Head of caudate nucleus (tissue), 42 donors: ENCODE data around the gene AEBP1.
A peak's percentile ranks its signal among the peaks of the same experiment; 100 is the strongest.

Experiments
- DNase-seq, 42 donors: peaks; one replicate each; pipeline versions ENCODE4 v3.0.0 to v3.0.0-alpha.2; 2020 to 2021; ENCODE audit warnings: mixed read lengths in 7 of 42
- intact Hi-C: fragments of 100-400 bp; cut with DNase I; formaldehyde crosslinking; loops from one replicate; pipeline ENCODE4 v1.15.0; 2022

Gene AEBP1

DNA sequence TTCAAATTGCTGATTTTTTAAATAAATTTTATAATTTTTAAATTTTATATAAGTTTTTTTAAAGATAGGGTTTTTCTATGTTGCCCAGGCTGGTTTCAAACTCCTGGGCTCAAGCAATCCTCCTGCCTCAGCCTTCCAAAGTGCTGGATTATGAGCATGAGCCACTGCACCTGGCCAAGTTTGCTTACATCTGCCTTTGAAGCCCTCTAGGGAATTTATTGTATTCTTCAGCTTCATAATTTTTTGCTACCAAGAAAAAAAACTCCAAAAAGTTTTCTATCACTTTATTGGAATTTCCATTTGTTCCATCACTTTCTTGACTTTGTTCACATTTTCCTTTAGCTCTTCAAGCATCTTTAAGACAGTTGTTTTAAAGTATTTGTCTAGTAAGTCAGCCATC is 23.0 kb downstream of the AEBP1 start:
- no peak for DNase-seq
- intact Hi-C loops, result loop anchor here (10.0 kb wide), 1 partner anchor 82 kb away; the partner anchor contains the start of gene DBNL

DNA sequence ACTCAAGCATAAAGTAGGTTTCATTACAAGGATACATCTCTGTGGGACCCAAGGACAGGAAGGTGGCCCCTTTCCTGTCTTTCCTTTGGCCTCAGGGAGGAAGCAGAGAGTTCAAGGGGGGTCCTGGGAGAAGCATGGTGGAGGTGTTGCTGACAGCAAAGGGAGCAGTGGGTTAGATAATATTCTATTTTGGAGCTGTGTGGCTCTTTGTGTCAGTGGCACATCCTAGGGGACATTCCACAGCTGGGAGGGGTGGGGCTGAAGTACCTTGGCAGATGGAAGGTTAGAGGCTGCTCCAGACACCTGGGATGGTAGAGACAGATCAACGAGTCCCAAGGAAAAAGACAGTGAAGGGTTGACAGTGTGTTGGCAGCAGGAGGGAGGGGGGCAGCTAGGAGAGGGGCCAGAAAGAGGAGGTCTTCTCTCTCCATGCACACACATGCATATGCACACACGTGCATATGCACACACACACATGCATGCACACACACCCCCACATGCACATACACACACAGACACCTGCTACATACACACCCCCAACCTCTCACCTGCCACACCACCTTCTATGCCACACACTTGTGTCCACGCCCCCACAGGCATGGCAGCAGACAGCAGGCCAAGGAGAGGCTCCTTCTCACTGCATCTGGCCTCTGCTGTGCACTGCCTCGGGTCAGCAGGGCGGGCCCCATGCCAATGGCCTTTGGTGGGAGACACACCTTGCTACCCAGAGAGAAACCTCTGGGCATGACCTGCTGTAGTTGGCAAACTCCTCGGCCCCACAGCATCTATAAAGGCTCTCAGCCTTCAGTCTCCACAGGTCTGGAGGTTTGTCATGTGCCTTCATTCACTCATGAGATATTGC is 24.8 kb downstream of the AEBP1 start:
- intact Hi-C loops, result loop anchor here (10.0 kb wide), 1 partner anchor 84 kb away; the partner anchor contains the start of gene DBNL
- no peak for DNase-seq

DNA sequence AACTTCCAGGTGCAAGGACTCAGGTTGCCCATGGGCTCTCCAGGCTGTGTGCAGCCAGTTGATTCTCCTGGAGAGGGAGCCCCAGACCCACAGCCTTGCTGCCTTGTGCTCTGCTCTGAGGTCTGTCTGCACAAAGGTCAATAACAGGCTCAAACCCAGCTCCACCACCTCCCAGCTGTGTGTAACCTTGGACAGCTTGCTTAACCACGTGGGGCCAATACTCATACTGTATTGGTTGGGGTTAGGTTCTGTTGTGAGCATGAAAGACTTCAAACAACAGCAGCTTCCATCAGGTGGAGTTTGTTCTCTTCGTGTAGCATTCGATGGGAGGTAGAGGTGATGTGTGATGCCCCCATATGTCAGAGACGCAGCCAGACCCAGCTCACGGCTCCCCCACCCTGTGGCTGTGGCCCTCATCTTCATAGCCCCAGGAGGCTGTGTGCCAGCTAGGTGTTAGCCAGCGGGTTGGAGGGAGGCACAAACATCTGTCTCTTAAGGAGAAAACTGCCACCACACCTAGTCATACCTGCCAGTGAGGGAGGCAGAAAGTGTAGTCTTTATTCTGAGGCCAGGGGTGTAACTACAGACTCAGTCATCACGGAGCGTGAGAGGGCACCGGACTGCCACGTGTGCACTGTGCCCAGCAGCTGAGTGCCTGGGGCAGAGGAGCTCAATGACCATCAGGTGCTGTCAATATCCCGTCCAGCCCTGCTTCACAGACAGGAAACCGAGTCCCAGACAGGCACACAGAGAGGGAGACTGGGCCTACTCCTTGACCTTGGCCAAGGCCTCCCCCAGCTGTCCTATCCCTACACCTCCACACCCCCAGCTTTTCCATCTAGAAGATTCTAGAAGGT is 27.3 kb downstream of the AEBP1 start:
- DNase-seq, result no peak
- intact Hi-C loops, result no loop called here

DNA sequence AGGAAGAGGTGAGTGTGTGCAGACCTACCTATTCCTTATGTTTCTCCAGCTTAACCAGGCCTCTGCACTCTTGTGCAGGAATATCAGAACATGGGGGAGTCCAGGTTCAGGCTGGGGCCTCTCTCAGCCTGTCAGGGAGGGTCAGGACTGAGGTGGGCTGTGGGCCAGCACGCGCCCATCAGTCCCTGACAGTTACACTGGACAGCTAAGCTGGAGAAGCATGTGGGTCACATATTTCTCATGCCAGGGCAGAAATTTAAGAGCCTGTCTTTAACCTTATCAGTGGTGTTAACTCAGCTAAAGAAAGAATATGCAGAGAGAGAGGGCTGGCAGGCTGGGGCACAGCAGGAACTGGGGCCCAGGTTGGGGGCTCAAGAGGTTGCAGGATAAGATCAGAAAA is 27.9 kb downstream of the AEBP1 start:
- no peak for DNase-seq
- intact Hi-C loops, result no loop called here

DNA sequence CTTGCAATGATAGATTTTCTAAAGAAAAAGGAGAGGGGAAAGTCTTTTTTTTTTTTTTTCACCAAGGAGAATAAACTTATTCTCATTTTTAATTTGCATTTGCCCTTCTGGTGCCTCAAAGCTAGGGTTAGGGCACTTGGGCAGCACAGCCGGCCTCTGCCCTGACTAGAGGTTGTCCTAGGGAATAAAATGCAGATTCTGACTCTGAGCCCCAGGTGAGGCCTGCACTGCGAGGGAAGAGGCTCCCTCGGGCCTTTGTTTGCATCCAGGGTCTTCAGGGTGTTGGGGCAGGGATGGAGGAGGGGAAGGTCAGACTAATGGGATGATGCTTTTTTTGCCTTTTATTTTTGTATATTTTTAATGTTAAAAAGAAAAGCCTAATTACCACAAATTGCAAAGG is 29.1 kb downstream of the AEBP1 start:
- DNase-seq, result no peak
- intact Hi-C loops, result no loop called here

DNA sequence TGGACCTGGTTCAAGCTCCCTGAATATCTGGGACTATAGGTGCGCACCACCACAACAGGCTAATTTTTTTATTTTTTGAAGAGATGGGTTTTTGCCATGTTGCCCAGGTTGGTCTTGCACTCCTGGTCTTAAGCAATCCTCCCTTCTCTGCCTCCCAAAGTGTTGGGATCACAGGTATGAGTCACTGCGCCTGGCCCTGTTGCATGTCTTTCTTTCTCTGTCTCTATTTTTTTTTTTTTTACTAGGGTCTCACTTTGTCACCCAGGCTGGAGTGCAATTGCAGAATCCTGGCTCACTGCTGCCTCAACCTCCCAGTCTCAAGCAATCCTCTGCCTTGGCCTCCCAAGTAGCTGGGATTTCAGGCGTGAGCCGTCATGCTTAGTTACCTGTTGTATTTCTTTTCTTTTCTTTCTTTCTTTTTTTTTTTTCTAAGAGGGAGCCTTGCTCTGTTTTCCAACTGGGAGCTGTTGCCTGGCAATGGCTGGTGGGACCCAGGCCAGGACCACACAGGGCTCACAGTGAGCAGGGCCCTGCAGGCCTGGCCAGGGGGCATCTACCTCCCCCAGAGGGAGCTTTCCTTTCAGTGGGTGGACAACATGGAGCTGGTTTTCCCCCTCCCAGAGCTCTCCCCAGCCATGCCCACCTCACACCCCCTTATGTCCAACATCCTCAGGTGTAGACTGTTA is 30.9 kb downstream of the AEBP1 start:
- intact Hi-C loops, result no loop called here

DNA sequence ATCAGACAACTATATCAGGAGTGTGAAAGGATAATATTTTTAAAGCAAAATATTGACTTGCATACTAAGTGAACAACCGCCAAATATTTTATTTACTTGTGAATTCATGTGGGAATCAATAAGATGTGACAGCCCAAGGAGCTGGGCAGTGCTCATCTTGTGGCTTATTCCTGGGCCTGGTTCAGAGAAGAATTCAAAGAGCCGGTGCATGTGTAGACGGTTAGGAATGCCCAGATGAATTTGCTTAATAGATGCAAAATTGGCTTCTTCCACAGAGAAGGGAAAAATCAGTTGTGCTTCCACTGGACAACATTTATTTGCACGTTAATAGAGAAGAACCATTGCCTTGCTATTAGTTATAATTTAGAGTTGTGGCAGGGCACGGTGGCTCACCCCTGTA is 32.6 kb downstream of the AEBP1 start:
- intact Hi-C loops, result no loop called here
- no peak for DNase-seq

More for the DNA sequence above, 30.9 kb downstream of the AEBP1 start:
- peak in 2 of 42 donors; percentile 24 to 30 for DNase-seq

DNA sequence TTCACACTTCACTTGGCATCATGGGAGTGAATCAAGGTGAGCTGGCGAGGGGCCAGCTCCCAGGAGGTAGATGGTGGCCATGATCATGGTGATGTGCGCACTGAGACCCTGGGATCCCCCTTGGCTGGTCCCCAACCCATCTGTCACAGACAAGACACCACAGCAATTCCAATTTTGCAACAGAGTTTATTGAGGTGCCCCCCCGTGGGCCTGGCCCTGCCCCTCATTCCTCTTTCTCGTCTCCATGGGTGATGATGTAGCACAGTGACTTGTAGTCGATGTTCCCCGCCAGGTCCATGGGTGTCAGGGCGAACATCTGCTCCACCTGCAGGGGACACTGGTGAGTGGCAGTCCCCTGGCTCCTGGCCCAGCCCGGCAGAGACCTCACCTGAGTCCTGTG is 34.6 kb downstream of the AEBP1 start:
- DNase-seq, result no peak
- intact Hi-C loops, result no loop called here

DNA sequence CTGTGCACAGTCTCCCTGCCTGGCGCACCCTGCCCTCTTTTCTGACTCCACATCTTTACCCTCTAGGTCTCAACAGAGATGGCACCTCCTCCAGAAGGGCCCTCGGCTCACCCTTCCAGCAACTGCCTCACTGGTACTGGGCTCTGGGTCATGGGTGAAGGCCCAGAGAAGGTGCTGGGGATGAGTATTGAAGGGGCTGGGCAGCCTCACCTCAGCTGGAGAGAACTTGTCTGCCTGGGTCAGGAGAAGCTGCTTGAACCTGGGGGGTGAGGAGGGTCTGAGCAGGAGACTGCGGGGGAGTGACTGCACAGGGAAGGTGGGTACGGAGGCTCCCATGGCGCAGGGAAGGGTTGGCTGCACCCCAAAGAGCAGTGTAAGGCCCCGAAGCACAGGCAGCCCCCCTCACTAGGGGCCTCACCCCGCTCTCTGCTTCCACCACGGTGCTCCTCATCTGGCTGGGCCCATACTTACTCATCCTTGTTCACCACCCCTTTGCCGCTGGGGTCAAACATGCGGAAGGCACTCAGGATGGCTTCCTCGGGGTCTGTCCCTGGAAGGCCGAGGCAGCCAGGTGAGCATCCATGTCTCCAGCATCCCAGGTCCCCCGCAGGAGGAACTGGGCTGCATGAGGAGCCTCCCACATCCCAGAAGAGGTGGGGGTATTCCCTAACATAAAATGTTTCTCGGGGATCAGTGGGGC is 35.3 kb downstream of the AEBP1 start:
- intact Hi-C loops, result no loop called here

DNA sequence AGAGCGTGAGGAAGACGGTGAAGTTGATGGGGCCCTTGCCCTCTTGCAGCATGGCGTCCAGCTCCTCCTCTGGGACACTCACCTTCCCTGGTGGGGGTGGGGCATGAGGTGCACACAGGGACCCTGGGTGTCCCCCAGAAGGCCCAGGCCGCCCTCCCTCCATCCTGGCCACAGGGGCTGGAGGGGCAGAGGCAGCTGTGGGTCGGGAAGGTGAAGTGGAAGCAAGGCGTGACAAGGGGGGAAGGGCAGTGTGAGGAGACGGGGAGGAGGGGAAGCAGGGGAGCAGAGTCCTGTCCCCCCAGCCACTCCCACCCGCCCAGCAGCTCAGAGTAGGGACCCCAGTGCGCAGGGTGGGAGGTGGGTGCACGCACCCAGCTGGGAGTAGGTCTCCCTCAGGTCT is 36.2 kb downstream of the AEBP1 start:
- DNase-seq, result no peak
- intact Hi-C loops, result no loop called here

More for the DNA sequence above, 35.3 kb downstream of the AEBP1 start:
- DNase-seq, result no peak

DNA sequence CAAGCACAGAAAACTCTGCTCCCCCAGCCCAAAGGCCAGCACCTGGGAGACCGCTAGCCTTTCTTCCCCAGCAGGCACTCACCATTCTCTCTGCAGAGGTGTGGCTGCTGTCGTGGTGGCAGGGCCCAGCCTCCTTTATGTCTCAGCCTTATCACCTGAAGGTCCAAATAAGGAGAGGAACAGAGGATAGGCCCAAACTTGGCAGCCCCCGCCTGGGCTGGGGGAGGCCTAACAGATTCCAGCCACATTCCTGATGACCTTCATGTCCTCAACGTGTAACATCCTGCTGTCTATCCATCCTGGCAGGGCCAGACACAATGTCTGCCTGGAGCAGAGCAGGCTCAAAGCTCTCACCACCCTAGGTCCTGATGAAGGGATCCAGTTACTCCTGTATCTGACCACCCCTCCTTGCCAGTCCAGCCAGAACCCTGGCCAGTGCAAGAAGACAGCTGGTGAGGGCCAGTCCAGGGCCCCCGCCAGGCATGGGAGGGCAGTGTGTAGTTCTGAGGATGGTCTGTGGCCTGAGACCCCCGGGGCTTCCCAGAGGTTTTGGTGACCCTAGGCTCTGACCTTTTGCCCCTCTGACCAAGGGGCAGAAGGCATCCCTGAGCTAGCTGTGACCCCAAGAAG is 37.2 kb downstream of the AEBP1 start, which contains the start of gene MYL7:
MYL7 (minus strand) TSS at position 112 of the 630 bp plus-strand sequence; CDS start at position 85, 27 bp downstream.
- intact Hi-C loops, result no loop called here

DNA sequence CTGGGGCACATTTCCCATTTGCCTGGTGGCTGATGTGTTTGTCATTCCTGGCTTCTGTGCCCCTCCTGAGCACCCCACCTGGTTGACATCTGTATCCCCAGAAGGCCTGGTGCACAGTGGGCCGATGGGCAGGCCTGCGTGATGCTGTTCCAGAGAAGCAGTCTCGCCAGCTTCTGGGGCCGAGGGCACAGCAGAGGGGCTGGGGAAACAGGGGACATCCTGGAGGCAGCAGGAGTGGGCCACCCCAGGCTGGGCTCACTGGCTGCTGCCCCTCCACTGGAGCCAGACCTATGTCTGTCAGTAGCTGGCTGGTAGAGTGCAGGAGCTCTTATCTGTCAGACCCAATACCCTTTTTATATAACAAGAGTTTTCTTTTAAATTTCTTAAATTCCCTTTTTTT is 37.9 kb downstream of the AEBP1 start:
- intact Hi-C loops, result no loop called here
- no peak for DNase-seq

More for the DNA sequence above, 37.2 kb downstream of the AEBP1 start, which contains the start of gene MYL7:
- no peak for DNase-seq

DNA sequence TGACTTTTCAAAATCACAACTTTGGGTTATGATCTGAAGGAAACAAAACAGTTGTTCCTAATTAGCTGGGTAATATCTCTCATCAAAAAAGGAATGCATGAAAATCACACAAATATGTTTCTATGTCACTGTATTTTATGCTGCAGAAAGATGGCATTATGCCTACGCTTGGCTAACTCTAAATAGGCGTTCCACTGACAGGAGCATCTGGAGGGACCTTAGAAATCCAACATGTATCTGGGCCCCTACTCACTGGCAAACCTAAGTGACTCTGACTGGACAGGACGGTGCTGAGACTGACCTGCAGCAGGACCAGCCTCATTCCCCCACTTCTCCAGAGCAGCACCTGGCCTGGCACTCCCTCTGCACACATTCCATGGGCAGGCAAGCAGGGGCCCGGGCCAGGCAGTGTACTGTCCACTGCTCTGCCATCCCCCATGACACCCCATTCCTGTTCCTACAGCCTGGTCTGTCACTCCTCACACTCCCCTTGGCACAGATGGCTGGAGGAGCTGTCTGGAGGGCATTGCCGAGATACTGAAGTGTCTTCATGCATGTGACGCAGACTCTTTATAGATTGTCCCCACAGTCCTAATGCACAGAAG is 39.6 kb downstream of the AEBP1 start:
- intact Hi-C loops, result no loop called here
- peak in 2 of 42 donors; percentile 22 to 23 for DNase-seq

DNA sequence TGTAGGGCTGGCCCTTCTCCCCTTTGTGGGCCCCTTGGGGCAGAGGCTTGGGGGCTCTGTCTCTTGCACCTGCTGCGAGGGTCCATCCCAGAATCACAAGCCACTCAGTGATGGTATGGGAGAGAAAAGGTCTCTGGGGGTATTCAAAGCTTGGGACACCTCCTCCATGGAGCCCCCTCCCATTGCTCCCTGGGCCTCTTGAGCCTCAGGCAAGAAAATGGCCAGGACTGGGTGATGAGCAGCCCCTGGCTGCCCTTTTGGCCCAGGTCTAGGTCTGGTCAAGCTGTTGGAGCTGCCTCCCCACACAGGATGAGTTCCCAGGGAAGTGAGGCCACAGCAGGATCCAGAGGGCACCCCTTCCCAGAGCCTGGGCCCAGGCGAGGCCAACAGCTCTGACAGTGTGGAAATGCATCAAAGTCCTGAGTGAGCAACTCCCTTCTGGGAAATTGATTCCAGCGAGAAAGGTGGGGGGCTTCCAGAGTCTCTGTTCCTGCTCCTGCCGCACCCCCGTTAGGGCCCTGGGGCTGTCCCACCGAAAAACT is 40.4 kb downstream of the AEBP1 start:
- intact Hi-C loops, result no loop called here

DNA sequence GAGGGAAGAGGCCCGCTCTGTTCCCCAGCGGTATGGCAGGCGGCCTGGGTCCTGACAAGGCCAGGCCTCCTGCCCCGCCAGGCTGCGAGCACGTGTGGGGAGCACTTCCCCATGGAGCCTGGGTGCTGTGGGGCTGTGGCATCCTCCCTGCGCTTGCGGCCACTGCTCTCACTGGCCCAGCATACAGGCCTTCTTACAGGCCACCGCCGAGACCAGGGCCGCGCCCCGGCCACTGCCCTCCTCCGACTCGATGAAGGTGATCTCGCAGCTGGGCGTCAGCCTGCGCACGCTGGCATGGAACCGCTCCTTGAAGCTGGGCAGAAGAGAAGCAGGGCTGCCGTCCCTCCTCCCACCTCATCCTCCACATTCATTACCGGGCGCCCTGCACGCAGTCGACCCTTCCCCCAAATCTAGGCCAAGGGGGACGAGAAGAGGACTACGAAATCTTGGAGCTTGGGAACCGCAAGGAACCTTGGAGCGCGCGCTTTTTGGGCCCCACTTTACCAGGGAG is 40.9 kb downstream of the AEBP1 start:
- peak in 6 of 42 donors; percentile 11 to 41 (median 28) for DNase-seq
- intact Hi-C loops, result no loop called here

More for the DNA sequence above, 40.4 kb downstream of the AEBP1 start:
- DNase-seq, result peak in 2 of 42 donors; percentile 13 to 15

DNA sequence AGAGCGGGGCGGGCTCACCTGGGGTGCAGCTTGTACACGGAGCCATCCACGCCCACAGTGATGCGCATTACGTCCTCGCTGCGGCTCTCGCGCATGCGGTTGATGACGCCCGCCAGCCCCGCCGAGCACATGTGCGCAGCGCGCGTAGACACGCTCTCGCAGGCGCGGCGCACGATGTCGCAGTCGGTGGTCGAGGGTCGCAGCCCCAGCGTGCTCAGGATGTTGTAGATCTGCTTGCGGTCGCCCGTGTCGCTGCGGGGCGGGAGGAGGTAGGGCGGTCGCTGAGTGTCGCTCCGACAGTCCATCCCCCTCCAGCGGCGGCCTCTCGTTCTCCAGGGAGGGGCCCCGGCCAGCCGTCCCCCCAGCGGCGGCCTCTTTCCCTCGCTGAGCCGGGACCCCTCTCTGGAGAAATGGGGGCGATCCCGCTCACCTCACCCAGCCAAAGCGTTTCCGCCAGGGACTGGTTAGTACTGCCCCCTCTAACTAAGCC is 41.4 kb downstream of the AEBP1 start:
- intact Hi-C loops, result no loop called here
- peak in 40 of 42 donors; percentile 20 to 79 (median 52) for DNase-seq
